GM10266 (cell line): ENCODE data around the gene SPINK1.
A peak's percentile ranks its signal among the peaks of the same experiment; 100 is the strongest.
"Not testable (repeated sequence)": the region's sequence is repeated elsewhere in the genome, so short reads cannot be mapped to it uniquely, and the experiment has no call there.

ENCODE experiments used
- DNase-seq: peaks from one replicate; pipeline ENCODE4 v3.0.0; 2012; ENCODE audit errors: extremely low spot score
- CTCF ChIP-seq: IDR thresholded peaks from 2 replicates; pipeline ENCODE4 v1.5.1; 2012; ENCODE audit warnings: mild to moderate bottlenecking, low read depth; ENCODE audit not compliant: control insufficient read depth, insufficient read depth; ENCODE audit errors: missing control alignments

Gene SPINK1

DNA sequence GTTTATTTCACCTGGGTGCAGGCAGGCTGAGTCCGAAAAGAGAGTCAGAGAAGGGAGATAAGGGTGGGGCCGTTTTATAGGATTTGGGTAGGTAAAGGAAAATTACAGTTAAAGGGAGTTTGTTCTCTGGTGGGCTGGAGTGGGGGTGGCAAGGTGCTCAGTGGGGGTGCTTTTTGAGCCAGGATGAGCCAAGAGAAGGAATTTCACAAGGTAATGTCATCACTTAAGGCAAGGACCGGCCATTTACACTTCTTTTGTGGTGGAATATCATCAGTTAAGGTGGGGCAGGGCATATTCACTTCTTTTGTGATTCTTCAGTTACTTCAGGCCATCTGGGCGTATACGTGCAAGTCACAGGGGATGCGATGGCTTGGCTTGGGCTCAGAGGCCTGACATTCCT is 38.4 kb upstream of the SPINK1 start:
- DNase-seq, result not testable (repeated sequence)

GRCh38 chr5:147869112-147869511 is 37.6 kb upstream of the SPINK1 start:
- DNase-seq, result no peak
- TF ChIP-seq CTCF, result no peak

GRCh38 chr5:147863454-147864158 is 32.1 kb upstream of the SPINK1 start:
- DNase-seq, result no peak
- no peak for TF ChIP-seq CTCF

DNA sequence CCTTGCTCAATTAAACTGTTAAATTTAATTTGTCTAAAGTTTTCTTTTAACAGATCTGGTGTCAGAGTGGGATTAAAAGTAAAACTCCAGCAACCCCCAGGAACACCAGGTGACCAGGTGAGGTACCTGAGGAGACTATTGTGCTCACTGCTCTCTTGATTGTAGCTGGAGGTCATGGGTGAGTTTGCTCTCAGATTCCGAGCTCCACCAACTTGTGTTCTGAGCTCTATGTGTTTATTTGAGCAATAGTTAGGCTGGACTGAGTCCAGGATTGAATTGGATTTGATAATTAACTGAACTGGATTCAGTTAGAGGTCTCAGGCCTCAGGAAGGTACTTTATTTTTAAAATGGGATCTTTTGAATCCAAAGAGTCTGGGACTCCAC is 29.2 kb upstream of the SPINK1 start:
- no peak for TF ChIP-seq CTCF
- DNase-seq, result no peak

- no peak for TF ChIP-seq CTCF
Observed at GRCh38 chr5:147859962-147860640, 28.6 kb upstream of the SPINK1 start.

DNA sequence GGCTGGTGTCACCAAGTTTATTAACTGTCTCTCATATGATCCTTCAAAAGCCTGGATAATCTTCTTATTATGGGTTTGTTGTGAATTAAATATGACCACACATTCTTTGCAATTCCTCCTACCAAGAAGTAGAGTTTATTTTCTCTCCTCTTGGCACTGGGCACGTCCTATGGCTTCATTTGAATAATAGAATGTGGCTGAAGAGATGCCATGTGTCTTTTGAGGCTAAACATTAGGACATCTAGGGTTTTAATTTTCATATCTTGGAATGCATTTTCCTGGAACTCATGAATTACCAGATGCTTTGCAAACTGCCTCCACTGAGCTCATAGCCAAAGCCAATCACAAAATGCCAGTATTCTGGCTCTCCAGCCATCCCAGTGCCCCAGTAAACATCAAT is 27.1 kb upstream of the SPINK1 start:
- TF ChIP-seq CTCF, result no peak
- no peak for DNase-seq

More at GRCh38 chr5:147859962-147860640, 28.6 kb upstream of the SPINK1 start:
- no peak for DNase-seq

GRCh38 chr5:147857302-147858129 is 26.0 kb upstream of the SPINK1 start:
- DNase-seq, result peak; percentile 35
- TF ChIP-seq CTCF, result peak; percentile 87
